Measurements from ENCODE around the gene SAFB.

DNA sequence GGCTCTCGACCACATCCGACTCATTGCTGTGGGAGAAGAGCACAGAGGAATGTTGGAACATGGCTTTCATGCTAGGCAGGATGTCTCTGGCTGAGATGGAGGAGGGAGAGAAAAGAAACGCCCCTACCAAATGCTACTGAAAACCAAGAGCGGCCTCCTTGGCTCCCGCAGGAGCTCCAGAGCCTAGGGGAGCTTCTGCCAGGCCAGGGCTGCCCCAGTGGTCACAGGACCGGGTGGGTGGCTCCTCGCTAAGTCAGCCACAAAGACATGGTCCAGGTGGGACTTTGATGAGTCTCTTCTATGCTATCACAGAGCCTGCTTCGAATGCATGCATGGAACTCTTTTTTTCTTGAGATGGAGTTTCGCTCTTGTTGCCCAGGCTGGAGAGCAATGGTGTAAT lies 90.3 kb downstream of the SAFB start:
- TF ChIP-seq, protein P1, sequence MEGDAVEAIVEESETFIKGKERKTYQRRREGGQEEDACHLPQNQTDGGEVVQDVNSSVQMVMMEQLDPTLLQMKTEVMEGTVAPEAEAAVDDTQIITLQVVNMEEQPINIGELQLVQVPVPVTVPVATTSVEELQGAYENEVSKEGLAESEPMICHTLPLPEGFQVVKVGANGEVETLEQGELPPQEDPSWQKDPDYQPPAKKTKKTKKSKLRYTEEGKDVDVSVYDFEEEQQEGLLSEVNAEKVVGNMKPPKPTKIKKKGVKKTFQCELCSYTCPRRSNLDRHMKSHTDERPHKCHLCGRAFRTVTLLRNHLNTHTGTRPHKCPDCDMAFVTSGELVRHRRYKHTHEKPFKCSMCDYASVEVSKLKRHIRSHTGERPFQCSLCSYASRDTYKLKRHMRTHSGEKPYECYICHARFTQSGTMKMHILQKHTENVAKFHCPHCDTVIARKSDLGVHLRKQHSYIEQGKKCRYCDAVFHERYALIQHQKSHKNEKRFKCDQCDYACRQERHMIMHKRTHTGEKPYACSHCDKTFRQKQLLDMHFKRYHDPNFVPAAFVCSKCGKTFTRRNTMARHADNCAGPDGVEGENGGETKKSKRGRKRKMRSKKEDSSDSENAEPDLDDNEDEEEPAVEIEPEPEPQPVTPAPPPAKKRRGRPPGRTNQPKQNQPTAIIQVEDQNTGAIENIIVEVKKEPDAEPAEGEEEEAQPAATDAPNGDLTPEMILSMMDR (IDR thresholded peaks at IDR 0.05), result no peak
- TF ChIP-seq TCF7L2 (IDR thresholded peaks at IDR 0.05; ENCODE audit: low read depth, low read length) (no peak), SIN3A (IDR thresholded peaks at IDR 0.05; ENCODE audit: borderline replicate concordance, insufficient read depth, low read depth, low read length) (no peak)

Measured in Panc1 (cell line).